Occipital lobe (tissue), 2 donors: ENCODE measurements around the gene PEX5L. TPM values are rescaled to one million over a fixed set of nuclear protein-coding genes. Genes with fewer than 3 reads are reported as not detected.

Source experiments
- DNase-seq: peaks from one replicate; lab custom pipeline; 2025; lab: John Stamatoyannopoulos, UW
- total RNA-seq: library from RNA; depleted of rRNA; stranded (reverse); fragments of >200 nt; gene quantifications from one replicate; pipeline ENCODE4 v1.2.3, GENCODE V29; 2014

The PEX5L gene
- total RNA-seq, 1 donor from 2014 or later, result 49.6 TPM

DNA sequence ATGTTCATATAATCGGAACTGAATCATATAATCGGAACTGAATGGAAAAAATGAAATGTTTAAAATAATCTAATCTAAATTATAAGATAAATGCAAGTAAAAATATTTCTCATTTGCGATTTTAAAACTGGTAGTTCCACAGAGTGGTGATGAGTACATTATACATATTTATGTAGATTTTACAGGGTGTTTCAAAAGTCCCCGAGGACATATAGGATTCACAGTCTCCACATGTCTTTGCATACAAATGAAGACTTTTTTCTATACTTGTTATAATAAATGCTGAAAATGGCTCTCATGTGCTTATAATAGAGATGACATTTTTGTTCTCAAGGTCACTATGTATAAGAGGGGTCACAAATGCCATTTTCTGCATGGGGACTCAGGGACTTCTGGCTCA lies 139.5 kb downstream of the PEX5L start:
- DNase-seq, result no peak

DNA sequence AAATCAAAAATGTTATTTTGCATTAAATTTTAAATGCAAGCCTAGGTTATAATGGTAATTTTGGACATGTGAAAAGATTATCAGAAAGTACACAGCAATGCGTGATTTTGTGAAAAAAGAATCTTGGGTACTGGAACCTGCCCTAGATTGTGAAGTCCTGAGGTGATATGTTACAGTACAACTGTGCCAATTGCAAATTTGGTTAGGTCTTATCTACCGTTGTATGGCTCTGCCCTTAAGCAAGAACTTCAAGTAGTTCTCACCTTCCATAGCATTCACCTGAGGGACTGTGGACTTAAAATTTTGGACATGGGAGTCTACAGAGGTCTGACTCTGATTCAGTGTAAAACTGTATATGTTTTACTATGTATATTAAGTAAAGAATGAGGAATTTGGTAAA lies 140.2 kb downstream of the PEX5L start:
- no peak for DNase-seq

DNA sequence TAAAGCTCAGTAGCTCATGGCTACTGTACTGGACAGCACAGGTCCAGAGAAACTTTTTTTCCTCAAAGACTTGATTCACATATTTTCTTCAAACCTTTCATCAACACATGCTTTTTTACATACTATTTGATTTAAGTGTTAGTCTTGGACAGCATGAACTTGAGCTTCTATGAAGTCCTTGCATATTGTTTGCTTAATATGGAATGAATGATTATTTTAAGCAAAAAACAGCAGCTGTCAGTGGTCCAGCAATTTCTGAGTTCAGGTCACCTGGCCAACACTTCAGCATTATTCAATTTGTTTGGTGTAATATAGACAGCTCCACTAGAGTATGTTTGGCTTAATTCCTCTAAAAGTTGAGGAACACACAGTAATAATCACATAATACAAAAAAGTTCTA lies 141.4 kb downstream of the PEX5L start:
- no peak for DNase-seq

- no peak for DNase-seq
Measured at GRCh38 chr3:179887295-179887943, 149.3 kb downstream of the PEX5L start.

- DNase-seq, result no peak
Measured at GRCh38 chr3:179885950-179886349, 150.8 kb downstream of the PEX5L start.

DNA sequence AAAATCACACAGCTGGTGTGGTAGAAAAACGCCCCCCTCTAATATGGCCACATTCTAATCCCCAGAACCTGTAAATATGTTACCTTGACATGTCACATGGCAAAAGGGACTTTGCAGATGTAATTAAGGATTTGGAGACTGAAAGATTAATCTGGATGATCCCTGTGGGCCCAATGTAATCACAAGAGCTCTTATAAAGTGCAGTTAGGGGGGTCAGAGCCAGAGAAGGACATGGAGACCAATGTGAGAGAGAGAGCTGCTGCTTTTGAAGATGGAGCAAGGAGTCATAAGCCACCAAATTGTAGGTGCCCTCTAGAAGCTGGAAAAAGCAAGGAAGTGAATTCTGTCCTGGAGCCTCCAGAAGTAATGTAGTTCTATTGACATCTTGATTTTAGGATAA lies 152.6 kb downstream of the PEX5L start:
- DNase-seq, result no peak

GRCh38 chr3:179882292-179882691 lies 154.4 kb downstream of the PEX5L start:
- no peak for DNase-seq

- no peak for DNase-seq
Measured at GRCh38 chr3:179881791-179882190, 154.9 kb downstream of the PEX5L start.

GRCh38 chr3:179880868-179881267 lies 155.9 kb downstream of the PEX5L start:
- no peak for DNase-seq

GRCh38 chr3:179876440-179876839 lies 160.3 kb downstream of the PEX5L start:
- DNase-seq, result no peak

DNA sequence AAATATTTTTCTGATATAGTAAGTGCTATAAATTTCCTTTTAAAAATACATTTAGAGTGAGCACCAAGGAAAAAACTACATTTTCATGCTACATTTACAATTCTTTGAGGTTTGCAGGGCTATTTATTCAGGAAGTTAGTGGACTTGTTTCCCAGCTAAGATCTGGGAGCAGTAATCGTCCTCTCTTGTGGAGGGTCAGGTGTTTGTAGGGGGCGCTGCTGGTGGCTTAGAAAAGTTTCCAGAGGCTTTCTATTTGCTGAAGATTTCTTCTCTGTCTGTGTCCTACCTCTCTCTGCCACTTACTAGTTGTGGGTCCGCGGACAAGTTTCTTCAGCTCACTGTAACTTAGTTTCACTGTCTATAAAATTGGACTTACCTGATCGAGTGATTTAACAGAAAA lies 163.9 kb downstream of the PEX5L start:
- no peak for DNase-seq

DNA sequence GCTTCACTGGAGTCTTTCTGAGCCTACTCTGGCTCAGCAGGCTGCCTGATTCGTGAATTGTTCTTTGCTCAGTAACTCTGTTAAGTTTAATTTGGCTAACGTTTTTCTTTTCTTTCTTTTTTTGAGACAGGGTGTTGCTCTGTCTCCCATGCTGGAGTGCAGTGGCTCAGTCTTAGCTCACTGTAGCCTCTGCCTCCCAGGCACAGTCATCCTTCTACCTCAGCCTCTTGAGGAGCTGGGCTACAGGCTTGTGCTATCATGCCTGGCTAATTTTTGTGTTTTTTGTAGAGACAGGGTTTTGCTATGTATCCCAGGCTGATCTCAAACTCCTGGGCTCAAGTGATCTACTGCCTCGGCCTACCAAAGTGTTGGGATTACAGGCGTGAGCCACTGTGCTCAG lies 165.0 kb downstream of the PEX5L start:
- no peak for DNase-seq

DNA sequence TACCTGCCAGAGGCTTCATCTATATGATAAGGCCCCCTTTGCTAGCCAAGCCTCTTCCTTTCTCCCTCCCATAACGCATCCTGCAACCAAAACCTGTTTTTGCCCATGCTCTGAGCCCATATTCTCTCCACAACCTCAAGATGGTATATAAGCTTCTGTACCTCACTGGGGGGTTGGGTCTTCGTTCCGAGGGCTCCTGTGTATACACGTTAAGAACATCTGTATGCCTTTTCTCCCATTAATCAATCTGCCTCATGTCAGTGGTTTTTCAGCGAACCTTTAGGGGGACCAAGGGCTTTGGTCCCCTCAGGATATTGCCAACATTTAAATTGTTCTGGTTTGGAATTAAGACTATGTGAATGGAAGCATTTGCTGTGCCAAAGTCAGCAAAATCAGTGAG lies 168.0 kb downstream of the PEX5L start:
- DNase-seq, result no peak

DNA sequence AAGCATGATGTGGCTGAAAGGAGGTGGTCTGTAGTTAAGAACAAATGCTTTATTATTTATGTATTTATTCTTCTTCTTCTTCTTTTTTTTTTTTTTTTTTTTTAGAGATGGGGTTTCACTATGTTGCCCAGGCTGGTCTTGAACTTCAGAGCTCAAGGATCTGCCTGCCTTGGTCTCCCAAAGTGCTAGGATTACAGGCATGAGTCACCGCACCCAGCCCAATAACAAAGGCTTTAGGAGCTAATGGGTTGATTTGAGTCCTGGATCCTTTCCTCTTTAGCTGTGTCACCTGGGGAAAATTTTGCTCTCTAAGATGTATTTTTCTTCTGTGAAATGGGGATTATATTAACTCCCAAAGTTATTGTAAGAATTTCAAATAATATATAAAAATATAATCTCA lies 168.8 kb downstream of the PEX5L start:
- DNase-seq, result no peak

- no peak for DNase-seq
Measured at GRCh38 chr3:179865861-179866505, 170.8 kb downstream of the PEX5L start.

DNA sequence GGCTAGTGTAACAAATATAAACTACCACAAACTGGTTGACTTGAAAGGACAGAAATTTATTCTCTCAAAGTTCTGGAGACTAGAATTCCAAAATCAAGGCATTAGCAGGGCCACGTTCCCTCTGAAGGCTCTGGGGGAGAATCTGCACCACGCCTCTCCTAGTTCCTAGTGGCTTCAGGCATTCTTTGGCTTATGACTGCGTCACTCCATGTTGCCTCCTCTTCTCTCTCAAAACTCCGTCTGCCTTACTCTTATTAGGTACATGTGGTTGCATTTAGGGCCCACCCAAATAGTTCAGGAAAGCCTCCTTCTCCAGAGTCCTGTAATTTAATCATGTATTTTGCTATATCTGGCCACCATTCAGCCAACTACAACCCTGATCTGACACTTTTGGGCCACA lies 174.8 kb downstream of the PEX5L start:
- no peak for DNase-seq

DNA sequence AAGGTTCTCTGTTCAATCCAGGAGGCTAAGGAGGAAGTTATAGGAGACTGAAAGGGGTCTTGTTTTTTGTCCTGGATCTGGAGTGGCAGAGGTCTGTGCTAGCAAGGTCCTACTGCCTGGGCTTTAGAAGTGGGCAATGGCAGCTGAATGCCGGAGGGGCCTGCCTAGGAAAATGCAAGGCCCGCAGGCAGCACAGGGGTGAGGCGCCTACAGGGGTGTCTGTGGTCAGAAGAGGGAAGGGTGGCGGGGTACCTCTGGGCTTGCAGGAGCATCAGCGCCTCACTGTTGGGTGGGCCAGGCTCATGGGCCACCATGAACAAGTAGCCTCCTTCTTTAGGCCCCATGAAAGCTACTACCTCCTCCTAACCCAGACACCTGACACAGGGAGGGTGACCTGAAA lies 175.4 kb downstream of the PEX5L start:
- DNase-seq, result no peak

DNA sequence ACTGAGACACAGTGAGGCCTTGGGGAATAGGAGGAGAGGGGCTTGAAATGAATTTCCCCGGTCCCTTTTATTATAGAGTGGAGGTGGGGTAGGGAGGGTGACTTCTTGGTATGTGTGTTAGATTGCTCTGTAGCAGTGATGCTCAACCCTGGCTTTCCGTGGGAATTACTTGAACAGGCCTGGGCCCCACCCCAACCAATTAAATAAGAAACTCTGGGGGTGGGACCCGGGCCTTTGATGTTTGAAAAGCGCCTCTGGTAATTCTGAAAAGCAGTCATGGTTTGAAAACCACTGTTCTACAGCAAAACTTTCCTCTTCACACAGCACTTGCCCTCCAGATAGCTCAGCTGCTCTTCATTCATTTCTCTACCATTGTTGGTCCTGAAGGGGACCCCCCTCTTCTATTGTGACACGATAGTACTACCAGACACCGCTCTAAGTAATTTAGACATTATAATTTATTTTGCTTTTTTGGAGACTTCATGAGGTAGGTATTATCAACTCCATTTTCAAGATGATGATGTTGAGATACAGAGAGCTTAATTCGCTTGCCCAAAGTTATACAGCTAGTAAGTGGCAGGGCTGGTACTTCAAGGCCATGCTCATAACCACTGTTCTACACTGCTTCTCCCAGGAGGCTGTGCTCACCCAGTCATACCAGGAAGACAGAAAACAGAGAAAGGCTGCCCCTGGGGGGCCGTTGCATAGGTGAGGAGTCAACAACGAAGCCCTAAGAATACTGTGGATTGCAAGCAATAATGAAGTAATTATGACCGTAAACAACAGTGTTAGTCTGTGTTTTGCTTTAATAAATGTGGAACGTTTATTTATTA lies 176.2 kb downstream of the PEX5L start:
- DNase-seq, result no peak

GRCh38 chr3:179853176-179853575 lies 183.6 kb downstream of the PEX5L start:
- no peak for DNase-seq

DNA sequence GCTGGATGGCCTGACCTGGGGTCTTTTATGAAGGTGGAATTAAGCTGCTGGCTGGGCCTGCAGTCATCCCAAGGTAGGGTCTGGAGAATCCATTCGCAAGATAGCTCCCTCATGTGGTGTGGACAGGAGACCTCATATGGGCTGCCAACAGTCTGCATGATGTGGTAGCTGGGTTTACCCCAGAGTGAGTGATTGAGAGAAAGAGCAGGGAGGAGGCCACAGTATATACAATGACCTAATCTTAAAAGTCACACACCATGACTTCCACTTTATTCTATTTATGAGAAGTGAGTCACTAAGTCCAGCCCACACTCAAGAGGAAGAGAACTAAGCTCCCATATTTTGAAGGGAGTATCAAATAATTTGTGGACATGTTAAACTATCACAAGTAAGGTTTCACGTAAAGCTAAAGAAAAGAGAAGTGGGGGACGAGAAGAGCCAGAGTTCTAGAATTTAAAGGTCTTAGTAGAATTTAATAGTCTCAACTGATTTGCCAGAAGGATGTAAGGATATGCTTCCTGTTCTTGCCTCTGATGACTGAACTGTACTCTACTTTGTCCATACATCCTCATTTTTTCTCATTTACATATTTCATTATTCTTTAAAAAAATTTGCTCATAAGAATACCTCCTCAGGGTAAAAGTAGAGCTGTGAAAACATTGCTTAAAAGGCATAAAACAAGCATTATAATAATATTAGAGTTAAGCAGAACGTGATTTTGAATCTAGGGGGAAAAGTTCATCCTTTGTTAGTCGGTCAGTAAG lies 184.4 kb downstream of the PEX5L start:
- no peak for DNase-seq

DNA sequence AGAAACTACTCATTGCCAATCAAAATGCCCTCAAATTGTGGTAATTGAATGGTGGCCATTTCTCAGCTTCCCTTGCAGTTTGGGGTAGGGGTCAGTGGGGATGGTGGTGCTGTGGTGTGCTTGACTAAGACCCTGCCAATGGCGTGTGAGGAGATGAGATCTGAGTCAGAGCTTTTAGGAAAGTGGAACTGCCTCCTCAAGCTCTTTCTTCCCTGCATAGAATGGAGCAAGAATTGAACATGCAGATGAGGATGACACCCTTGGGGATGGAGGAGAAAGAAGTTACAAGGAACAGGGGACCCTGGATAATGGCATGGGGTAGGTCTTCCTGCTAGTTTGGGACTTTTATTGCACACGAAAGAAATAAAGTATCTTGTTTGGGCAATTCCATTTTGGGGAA lies 188.0 kb downstream of the PEX5L start:
- no peak for DNase-seq

DNA sequence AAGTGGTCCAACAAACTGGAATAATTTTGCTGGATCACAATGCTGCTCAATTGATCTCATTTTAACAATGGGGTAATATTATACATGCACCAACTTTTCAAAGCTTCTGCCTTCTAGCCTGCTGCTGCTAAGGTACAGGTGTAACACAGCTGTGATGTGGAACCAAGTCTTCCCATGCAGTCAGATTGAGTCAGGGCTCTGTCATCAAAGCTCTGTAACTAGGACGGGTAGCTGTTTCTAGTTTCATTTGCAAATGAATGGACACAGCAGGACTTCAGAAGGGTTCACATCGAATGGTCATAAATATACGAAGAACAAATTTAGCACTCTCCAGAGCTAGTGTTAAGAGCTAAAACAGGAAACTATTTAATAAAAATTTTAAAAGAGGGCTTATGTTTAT lies 194.7 kb downstream of the PEX5L start:
- DNase-seq, result no peak
